ENCODE data around the gene DCTN3. TPM values are rescaled to one million over a fixed set of nuclear protein-coding genes. Genes with fewer than 3 reads are reported as not detected.

The DCTN3 gene
- total RNA-seq, 1 experiment from 2014 or later = 58.2 TPM

GRCh38 chr9:34592895-34593601 lies 27.2 kb downstream of the DCTN3 start:
- no peak overlapping the region for H3K27ac ChIP-seq
- H3K36me3 ChIP-seq = no peaks in the 10 kb centered on the region
- peaks cover 3% of the 10 kb centered on the region for H3K4me1 ChIP-seq
- DNase-seq = peak; percentile 44 to 51
- H3K27me3 ChIP-seq = 0 out of 2 replicates have a peak, but pooled peaks cover 11% of the 10 kb centered on the region
- no peaks in the 10 kb centered on the region for H3K9me3 ChIP-seq (replicated peaks)
- H3K4me3 ChIP-seq = no peak overlapping the region

GRCh38 chr9:34591917-34592866 lies 28.1 kb downstream of the DCTN3 start:
- no peak for DNase-seq
- H3K27me3 ChIP-seq = 0 out of 2 replicates have a peak, but pooled peaks cover 11% of the 10 kb centered on the region
- no peaks in the 10 kb centered on the region for H3K36me3 ChIP-seq
- no peak overlapping the region for H3K4me3 ChIP-seq
- H3K27ac ChIP-seq = no peak overlapping the region
- no peaks in the 10 kb centered on the region for H3K9me3 ChIP-seq (replicated peaks)
- H3K4me1 ChIP-seq = peaks cover 3% of the 10 kb centered on the region

- H3K27me3 ChIP-seq = 0 out of 2 replicates have a peak, but pooled peaks cover 11% of the 10 kb centered on the region
Observed at GRCh38 chr9:34591248-34591916, 28.9 kb downstream of the DCTN3 start.

GRCh38 chr9:34590381-34591247 lies 29.7 kb downstream of the DCTN3 start:
- Histone ChIP-seq H3K9me3 (replicated peaks) (no peaks in the 10 kb centered on the region), H3K27me3 (0 out of 2 replicates have a peak, but pooled peaks cover 11% of the 10 kb centered on the region), H3K4me1 (peaks cover 3% of the 10 kb centered on the region), H3K27ac (no peak overlapping the region), H3K4me3 (no peak overlapping the region), H3K36me3 (no peaks in the 10 kb centered on the region)
- no peak for DNase-seq

More at GRCh38 chr9:34591248-34591916, 28.9 kb downstream of the DCTN3 start:
- Histone ChIP-seq H3K9me3 (replicated peaks) (no peaks in the 10 kb centered on the region), H3K4me3 (no peak overlapping the region), H3K27ac (no peak overlapping the region), H3K36me3 (no peaks in the 10 kb centered on the region), H3K4me1 (peaks cover 3% of the 10 kb centered on the region)
- peak; percentile 54 to 72 for DNase-seq

GRCh38 chr9:34589636-34590380 lies 30.5 kb downstream of the DCTN3 start, which contains the start of gene CNTFR:
Gene CNTFR (minus strand): TSS chr9:34589724. CDS start chr9:34568981, 20,743 bp downstream.
- Histone ChIP-seq H3K27me3 (0 out of 2 replicates have a peak, but pooled peaks cover 11% of the 10 kb centered on the region), H3K27ac (no peak within 1 kb of the TSS), H3K4me1 (peaks cover 3% of the 10 kb centered on the region), H3K36me3 (no peaks in the 10 kb centered on the region), H3K4me3 (no peak within 1 kb of the TSS), H3K9me3 (replicated peaks) (no peaks in the 10 kb centered on the region)
- no peak for DNase-seq

- Histone ChIP-seq H3K4me1 (peaks cover 3% of the 10 kb centered on the region), H3K27me3 (0 out of 2 replicates have a peak, but pooled peaks cover 11% of the 10 kb centered on the region), H3K36me3 (no peaks in the 10 kb centered on the region), H3K4me3 (no peak overlapping the region), H3K27ac (no peak overlapping the region), H3K9me3 (replicated peaks) (no peaks in the 10 kb centered on the region)
- no peak for DNase-seq
Observed at GRCh38 chr9:34588671-34589635, 31.3 kb downstream of the DCTN3 start.

GRCh38 chr9:34587271-34587670 lies 33.0 kb downstream of the DCTN3 start:
- no peak overlapping the region for H3K27ac ChIP-seq
- H3K9me3 ChIP-seq (replicated peaks) = no peaks in the 10 kb centered on the region
- no peak for DNase-seq
- 0 out of 2 replicates have a peak, but pooled peaks cover 4% of the 10 kb centered on the region for H3K27me3 ChIP-seq
- no peak overlapping the region for H3K4me3 ChIP-seq
- H3K4me1 ChIP-seq = no peaks in the 10 kb centered on the region
- no peaks in the 10 kb centered on the region for H3K36me3 ChIP-seq

- H3K36me3 ChIP-seq = no peaks in the 10 kb centered on the region
- no peaks in the 10 kb centered on the region for H3K4me1 ChIP-seq
- H3K27ac ChIP-seq = no peak overlapping the region
- H3K4me3 ChIP-seq = no peak overlapping the region
- 0 out of 2 replicates have a peak, but pooled peaks cover 4% of the 10 kb centered on the region for H3K27me3 ChIP-seq
- DNase-seq = no peak
- H3K9me3 ChIP-seq (replicated peaks) = no peaks in the 10 kb centered on the region
Observed at GRCh38 chr9:34585946-34586669, 34.2 kb downstream of the DCTN3 start.

GRCh38 chr9:34584970-34585369 lies 35.3 kb downstream of the DCTN3 start:
- H3K36me3 ChIP-seq = no peaks in the 10 kb centered on the region
- no peaks in the 10 kb centered on the region for H3K4me1 ChIP-seq
- DNase-seq = no peak
- peaks cover 14% of the 10 kb centered on the region for H3K27me3 ChIP-seq
- H3K4me3 ChIP-seq = no peak overlapping the region
- H3K27ac ChIP-seq = no peak overlapping the region
- no peaks in the 10 kb centered on the region for H3K9me3 ChIP-seq (replicated peaks)

GRCh38 chr9:34582787-34583186 lies 37.5 kb downstream of the DCTN3 start:
- Histone ChIP-seq H3K36me3 (no peaks in the 10 kb centered on the region), H3K4me1 (no peaks in the 10 kb centered on the region), H3K27me3 (peaks cover 22% of the 10 kb centered on the region), H3K27ac (no peak overlapping the region), H3K9me3 (replicated peaks) (no peaks in the 10 kb centered on the region), H3K4me3 (no peak overlapping the region)
- DNase-seq = no peak

- H3K27ac ChIP-seq = no peak overlapping the region
- no peak for DNase-seq
- no peaks in the 10 kb centered on the region for H3K4me1 ChIP-seq
Observed at GRCh38 chr9:34581318-34581717, 39.0 kb downstream of the DCTN3 start.

GRCh38 chr9:34580358-34580757 lies 39.9 kb downstream of the DCTN3 start:
- Histone ChIP-seq H3K4me3 (no peak overlapping the region), H3K9me3 (replicated peaks) (no peaks in the 10 kb centered on the region), H3K36me3 (no peaks in the 10 kb centered on the region), H3K27me3 (peaks cover 22% of the 10 kb centered on the region), H3K27ac (no peak overlapping the region), H3K4me1 (no peaks in the 10 kb centered on the region)
- no peak for DNase-seq

More at GRCh38 chr9:34581318-34581717, 39.0 kb downstream of the DCTN3 start:
- Histone ChIP-seq H3K9me3 (replicated peaks) (no peaks in the 10 kb centered on the region), H3K36me3 (no peaks in the 10 kb centered on the region), H3K4me3 (no peak overlapping the region), H3K27me3 (peaks cover 22% of the 10 kb centered on the region)
